OCI-M1 (cell line): ENCODE measurements around the gene AS3MT.
"Not testable (repeated sequence)": the region's sequence is repeated elsewhere in the genome, so short reads cannot be mapped to it uniquely, and the experiment has no call there.

Experiments used
- DNase-seq: peaks from one replicate; lab custom pipeline; 2025; lab: John Stamatoyannopoulos, UW

AS3MT gene

GRCh38 chr10:102869258-102870198 is at the start of gene AS3MT:
Gene AS3MT (plus strand): TSS chr10:102869470. CDS start chr10:102869593, 123 bp downstream.
- DNase-seq, result no peak

GRCh38 chr10:102820008-102820407 is 49.3 kb upstream of the AS3MT start:
- not testable (repeated sequence) for DNase-seq

GRCh38 chr10:102822222-102822621 is 47.0 kb upstream of the AS3MT start:
- no peak for DNase-seq

- no peak for DNase-seq
Measured at GRCh38 chr10:102824664-102825063, 44.6 kb upstream of the AS3MT start.

- no peak for DNase-seq
Measured at GRCh38 chr10:102826148-102826796, 43.0 kb upstream of the AS3MT start.

GRCh38 chr10:102827597-102827975 is 41.7 kb upstream of the AS3MT start:
- DNase-seq, result no peak

GRCh38 chr10:102831322-102832071 is 37.8 kb upstream of the AS3MT start:
- no peak for DNase-seq

- DNase-seq, result no peak
Measured at GRCh38 chr10:102832248-102832647, 37.0 kb upstream of the AS3MT start.

GRCh38 chr10:102832987-102833386 is 36.3 kb upstream of the AS3MT start:
- DNase-seq, result no peak

- DNase-seq, result peak; percentile 10
Measured at GRCh38 chr10:102834143-102834542, 35.1 kb upstream of the AS3MT start.

- peak; percentile 91 for DNase-seq
Measured at GRCh38 chr10:102835007-102835482, 34.2 kb upstream of the AS3MT start.

GRCh38 chr10:102837230-102837721 is 32.0 kb upstream of the AS3MT start, which contains the start of gene CYP17A1:
Gene CYP17A1 (minus strand): TSS chr10:102837413. CDS start chr10:102837361, 52 bp downstream.
- no peak for DNase-seq

GRCh38 chr10:102838276-102838927 is 30.9 kb upstream of the AS3MT start:
- DNase-seq, result peak; percentile 77

- DNase-seq, result no peak
Measured at GRCh38 chr10:102841827-102842345, 27.4 kb upstream of the AS3MT start.

GRCh38 chr10:102843139-102843538 is 26.1 kb upstream of the AS3MT start:
- not testable (repeated sequence) for DNase-seq

GRCh38 chr10:102844190-102844776 is 25.0 kb upstream of the AS3MT start:
- DNase-seq, result not testable (repeated sequence)

- no peak for DNase-seq
Measured at GRCh38 chr10:102845352-102845902, 23.8 kb upstream of the AS3MT start.

GRCh38 chr10:102850025-102850518 is 19.2 kb upstream of the AS3MT start:
- no peak for DNase-seq

GRCh38 chr10:102853237-102853636 is 16.0 kb upstream of the AS3MT start:
- not testable (repeated sequence) for DNase-seq
